ENCODE data around the gene TUBA4B. TPM values are rescaled to one million over a fixed set of nuclear protein-coding genes. Genes with fewer than 3 reads are reported as not detected.

The TUBA4B gene
- polyA plus RNA-seq, 3 donors = not detected

DNA sequence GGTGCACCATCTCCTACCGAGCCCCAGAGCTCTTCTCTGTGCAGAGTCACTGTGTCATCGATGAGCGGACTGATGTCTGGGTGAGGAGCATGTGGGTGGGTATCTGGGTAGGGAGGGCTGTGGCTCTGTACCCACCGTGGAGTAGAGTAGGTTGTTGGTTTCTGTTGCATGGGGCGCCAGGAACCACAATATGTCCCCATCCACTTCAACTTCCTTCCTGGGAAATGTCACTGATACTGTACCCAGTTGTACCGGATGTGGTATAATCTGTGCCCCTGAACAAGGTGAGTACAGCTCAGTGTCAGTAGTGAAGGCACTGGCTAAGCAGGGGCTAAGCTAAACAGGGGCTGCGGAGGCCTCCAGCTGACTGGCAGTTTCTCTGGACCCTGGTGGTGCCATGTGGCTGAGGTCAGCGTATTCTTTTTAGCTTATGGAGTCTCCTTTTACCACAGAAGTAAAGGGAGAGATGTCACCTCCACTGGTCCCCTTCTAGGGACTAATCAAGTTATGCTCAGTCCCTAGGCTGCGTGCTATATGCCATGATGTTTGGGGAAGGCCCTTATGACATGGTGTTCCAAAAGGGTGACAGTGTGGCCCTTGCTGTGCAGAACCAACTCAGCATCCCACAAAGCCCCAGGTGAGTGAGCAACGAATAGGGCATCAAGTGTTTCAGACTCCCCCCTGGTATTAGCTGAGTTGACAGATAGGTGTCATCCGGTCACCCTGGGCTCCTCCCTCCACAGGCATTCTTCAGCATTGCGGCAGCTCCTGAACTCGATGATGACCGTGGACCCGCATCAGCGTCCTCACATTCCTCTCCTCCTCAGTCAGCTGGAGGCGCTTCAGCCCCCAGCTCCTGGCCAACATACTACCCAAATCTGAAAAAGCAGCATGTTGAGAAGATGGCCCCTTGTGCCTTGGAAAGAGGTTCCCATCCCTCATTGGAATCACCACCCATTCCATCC is 5.1 kb upstream of the TUBA4B start:
- Histone ChIP-seq H3K79me2 (ENCODE audit: insufficient read depth, low read length) (peaks cover 76% of the 10 kb centered on the region), H3K27ac (ENCODE audit: low read depth in 1 of 2, low read length in 2 of 2) (peak overlapping the region; percentile 34 to 90), H3K4me2 (replicated peaks; ENCODE audit: extremely low read depth, low read length, poor library complexity, severe bottlenecking) (peak overlapping the region; percentile 15), H3K4me3 (replicated peaks in 1 of 3; ENCODE audit: low read depth in 2 of 3, low read length in 3 of 3) (peak overlapping the region in 1 of 3 experiments; percentile 96), H3K4me1 (ENCODE audit: control insufficient read depth in 1 of 2, insufficient read depth in 2 of 2, low read length in 2 of 2) (peaks cover 88 to 93% of the 10 kb centered on the region in 2 donors), H3K9me3 (replicated peaks in 1 of 2; ENCODE audit: control insufficient read depth in 1 of 2, insufficient read depth in 1 of 2, low read length in 2 of 2) (no peaks in the 10 kb centered on the region), H2AFZ (ENCODE audit: insufficient read depth, low read depth, low read length, poor library complexity, severe bottlenecking) (no peak overlapping the region), H3K36me3 (replicated peaks in 1 of 2; ENCODE audit: control insufficient read depth in 1 of 2, insufficient read depth in 2 of 2, low read length in 2 of 2) (peaks cover 19 to 35% of the 10 kb centered on the region in 2 donors), H3K27me3 (ENCODE audit: control insufficient read depth in 2 of 2, insufficient read depth in 2 of 2, low read length in 2 of 2) (no peaks in the 10 kb centered on the region), H4K20me1 (ENCODE audit: insufficient read depth, low read length) (peaks cover 30% of the 10 kb centered on the region), H3K9ac (ENCODE audit: insufficient read depth, low read length, poor library complexity, severe bottlenecking) (no peak overlapping the region)
- 77% methylated on average over 5 of the region's 17 CpGs for WGBS (ENCODE audit: insufficient coverage)
- Mint-ChIP-seq H3K9me3 (no peaks in the 10 kb centered on the region), H3K4me1 (peaks cover 85% of the 10 kb centered on the region), H3K36me3 (peaks cover 28 to 47% of the 10 kb centered on the region in 2 donors), H3K27ac (peak overlapping the region; percentile 46 to 80 (median 77)), H3K27me3 (ENCODE audit: low read depth in 3 of 3) (peaks cover 0 to 4% (median 1%) of the 10 kb centered on the region in 3 donors), H3K4me3 (peak overlapping the region in 1 of 2 donors; percentile 34)
- peak in 2 of 3 donors; percentile 31 to 45 for DNase-seq
- intact Hi-C loops (cut with micrococcal nuclease) = loop anchor here in 1 of 2 donors (2.0 kb wide), 1 partner anchor 17 kb away; no protein-coding TSS in a partner anchor
- no peak for TF ChIP-seq CTCF (IDR thresholded peaks at IDR 0.05)

DNA sequence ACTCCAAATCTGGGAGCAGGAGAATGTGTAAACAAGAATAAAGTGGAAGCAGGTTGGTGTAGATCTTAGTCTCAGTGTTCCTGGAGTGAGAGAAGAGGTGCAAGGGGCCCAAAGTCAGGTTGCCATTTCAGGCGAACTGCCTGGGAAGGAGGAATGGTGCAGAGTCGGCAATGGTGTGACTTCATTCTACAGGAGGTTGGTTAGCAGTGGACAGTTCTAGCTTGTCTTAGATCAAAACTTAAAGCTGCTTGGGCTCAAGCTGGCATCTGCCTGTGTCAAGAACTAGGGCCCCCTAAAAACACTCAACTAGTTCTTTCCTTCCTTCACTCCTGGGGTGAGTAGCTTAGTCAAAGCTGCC is 4.2 kb upstream of the TUBA4B start:
- Histone ChIP-seq H3K4me1 (ENCODE audit: control insufficient read depth in 1 of 2, insufficient read depth in 2 of 2, low read length in 2 of 2) (peaks cover 84 to 94% of the 10 kb centered on the region in 2 donors), H3K79me2 (ENCODE audit: insufficient read depth, low read length) (peaks cover 85% of the 10 kb centered on the region), H2AFZ (ENCODE audit: insufficient read depth, low read depth, low read length, poor library complexity, severe bottlenecking) (no peak overlapping the region), H3K27ac (ENCODE audit: low read depth in 1 of 2, low read length in 2 of 2) (peak overlapping the region; percentile 80 to 90), H3K4me2 (replicated peaks; ENCODE audit: extremely low read depth, low read length, poor library complexity, severe bottlenecking) (peak overlapping the region; percentile 82), H4K20me1 (ENCODE audit: insufficient read depth, low read length) (peaks cover 30% of the 10 kb centered on the region), H3K36me3 (replicated peaks in 1 of 2; ENCODE audit: control insufficient read depth in 1 of 2, insufficient read depth in 2 of 2, low read length in 2 of 2) (peaks cover 19 to 35% of the 10 kb centered on the region in 2 donors), H3K4me3 (replicated peaks in 1 of 3; ENCODE audit: low read depth in 2 of 3, low read length in 3 of 3) (peak overlapping the region; percentile 19 to 96 (median 25)), H3K9me3 (replicated peaks in 1 of 2; ENCODE audit: control insufficient read depth in 1 of 2, insufficient read depth in 1 of 2, low read length in 2 of 2) (no peaks in the 10 kb centered on the region), H3K9ac (ENCODE audit: insufficient read depth, low read length, poor library complexity, severe bottlenecking) (peak overlapping the region; percentile 50), H3K27me3 (ENCODE audit: control insufficient read depth in 2 of 2, insufficient read depth in 2 of 2, low read length in 2 of 2) (no peaks in the 10 kb centered on the region)
- TF ChIP-seq CTCF (IDR thresholded peaks at IDR 0.05) = no peak
- DNase-seq = no peak
- intact Hi-C loops (cut with micrococcal nuclease) = loop anchor here in 1 of 2 donors (2.0 kb wide), 1 partner anchor 18 kb away; no protein-coding TSS in a partner anchor
- peaks cover 28 to 47% of the 10 kb centered on the region in 2 donors for H3K36me3 Mint-ChIP-seq
- H3K4me1 Mint-ChIP-seq = peaks cover 77% of the 10 kb centered on the region
- peak overlapping the region; percentile 88 to 90 for H3K4me3 Mint-ChIP-seq
- H3K9me3 Mint-ChIP-seq = no peaks in the 10 kb centered on the region
- 100% methylated on average over 1 of the region's 2 CpGs for WGBS (ENCODE audit: insufficient coverage)
- H3K27me3 Mint-ChIP-seq (ENCODE audit: low read depth in 3 of 3) = peaks cover 0 to 3% (median 0%) of the 10 kb centered on the region in 3 donors
- H3K27ac Mint-ChIP-seq = peak overlapping the region in 6 of 7 donors; percentile 84 to 95 (median 93)
